ENCODE data around the gene SMAD1. TPM values are rescaled to one million over a fixed set of nuclear protein-coding genes. Genes with fewer than 3 reads are reported as not detected.

The SMAD1 gene
- total RNA-seq, 1 experiment from 2014 or later = 3.9 TPM

DNA sequence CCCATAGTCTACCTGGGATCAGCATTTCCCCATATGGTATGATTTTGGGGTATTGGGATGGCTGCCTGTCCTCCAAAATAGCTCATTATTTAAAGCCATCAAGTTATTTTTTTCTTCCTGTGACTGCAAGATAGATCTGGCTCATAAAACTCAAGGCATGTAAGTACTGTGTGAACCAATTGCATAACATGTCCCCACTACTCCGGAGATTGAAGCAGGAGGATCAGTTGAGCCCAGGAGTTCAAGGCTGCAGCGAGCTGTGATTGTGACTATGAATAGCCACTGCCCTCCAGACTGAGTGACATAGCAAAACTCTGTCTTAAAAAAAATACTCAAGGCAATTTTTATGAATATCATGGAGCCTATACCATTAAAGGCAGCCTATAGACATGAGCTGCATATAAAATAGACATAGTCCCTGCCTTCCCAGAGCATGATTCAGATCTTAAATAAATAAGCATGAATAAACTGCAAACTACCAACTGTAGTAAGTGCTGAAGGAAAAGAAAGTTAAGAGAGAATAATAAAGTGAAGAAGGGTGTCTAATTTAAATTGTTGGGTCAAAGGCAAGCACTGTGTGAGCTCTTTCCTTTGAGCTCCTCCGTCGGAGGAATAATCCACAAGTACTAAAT, 120.6 kb downstream of the SMAD1 start:
- in situ Hi-C loops (cut with HindIII; ENCODE audit: low sequenced_read_pairs) = no loop called here
- no peak for DNase-seq (ENCODE audit: low spot score)

DNA sequence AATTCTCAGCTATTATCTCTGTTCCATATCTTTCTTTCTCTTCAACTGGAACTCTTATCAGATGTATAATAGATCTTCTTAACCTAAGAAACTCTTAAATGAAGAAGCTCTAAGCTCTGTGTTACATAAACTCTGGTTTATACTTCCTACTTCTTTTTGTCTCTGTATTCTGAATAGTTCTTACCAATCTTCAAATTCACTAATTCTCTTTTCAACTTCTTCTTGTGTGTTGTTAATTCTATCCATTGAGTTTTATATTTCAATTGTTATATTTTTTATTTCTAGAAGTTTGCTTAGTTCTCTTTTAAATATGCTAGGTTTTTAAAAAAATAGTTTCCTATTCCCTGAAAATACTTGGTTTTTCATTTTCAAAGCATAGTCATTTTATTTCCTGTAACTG, 124.3 kb downstream of the SMAD1 start:
- DNase-seq (ENCODE audit: low spot score) = no peak
- in situ Hi-C loops (cut with HindIII; ENCODE audit: low sequenced_read_pairs) = no loop called here

Other genes with a start within 250 kb of the SMAD1 start
- 0.95 and 3.0 TPM in 2 replicates for gene MMAA, start 137.5 kb downstream of the SMAD1 start, total RNA-seq (2014; rRNA removed; shearing (Covaris generic))
- gene C4orf51, start 198.3 kb downstream of the SMAD1 start, total RNA-seq (2014; rRNA removed; shearing (Covaris generic)) = not detected in 2 replicates

Data from G401 (cell line).